ENCODE data around the gene GATA3. TPM values are rescaled to one million over a fixed set of nuclear protein-coding genes. Genes with fewer than 3 reads are reported as not detected.
A peak's percentile ranks its signal among the peaks of the same experiment; 100 is the strongest.

GATA3 gene
- total and polyA plus RNA-seq, 2 experiments from 2014 or later = 0.23 TPM; not detected in 1

- ATAC-seq (no peak), DNase-seq (ENCODE audit: low spot score) (peak; percentile 60)
- Histone ChIP-seq H3K27ac (ENCODE audit: low read depth) (no peak overlapping the region), H3F3A (replicated peaks; ENCODE audit: low read depth) (peaks cover 21% of the 10 kb centered on the region), H2AFZ (no peak overlapping the region), H3K36me3 (ENCODE audit: insufficient read depth) (no peaks in the 10 kb centered on the region), H3K4me1 (ENCODE audit: insufficient read depth) (peaks cover 77% of the 10 kb centered on the region), H3K4me2 (peak overlapping the region; percentile 68), H3K9me2 (ENCODE audit: insufficient read depth) (no peaks in the 10 kb centered on the region), H3K79me2 (replicated peaks; ENCODE audit: insufficient read depth) (no peaks in the 10 kb centered on the region), H4K20me1 (replicated peaks; ENCODE audit: insufficient read depth) (peaks cover 32% of the 10 kb centered on the region), H3K4me3 (peak overlapping the region; percentile 35; the same call in 1 of the 2 replicates), H3K27me3 (ENCODE audit: insufficient read depth) (peaks cover 100% of the 10 kb centered on the region)
- Mint-ChIP-seq H3K36me3 (ENCODE audit: low read depth) (no peaks in the 10 kb centered on the region; the same call in 2 of the 3 replicates), H3K27ac (no peak overlapping the region), H3K27me3 (ENCODE audit: insufficient read depth, low read depth, poor library complexity) (peaks cover 99% of the 10 kb centered on the region), H3K9me3 (no peaks in the 10 kb centered on the region; the same call in 2 of the 3 replicates), H3K4me3 (peak overlapping the region; percentile 20; the same call in 1 of the 3 replicates), H3K4me1 (peaks cover 64% of the 10 kb centered on the region)
- TF ChIP-seq ETS1 (IDR thresholded peaks at IDR 0.05) (no peak), EZH2 (IDR thresholded peaks at IDR 0.05; ENCODE audit: low read depth, unreplicated experiment) (peak; percentile 85), REST (IDR thresholded peaks at IDR 0.05; ENCODE audit: unreplicated experiment) (no peak), STAT1 (IDR thresholded peaks at IDR 0.05; ENCODE audit: unreplicated experiment) (no peak), CREB1 (CRISPR knock-in tag; IDR thresholded peaks at IDR 0.05; ENCODE audit: low read depth) (no peak), EZH2phosphoT487 (IDR thresholded peaks at IDR 0.05; ENCODE audit: unreplicated experiment) (peak; percentile 19)
These were observed 15.1 kb upstream of the GATA3 start for GRCh38 chr10:8039321-8039881.

GRCh38 chr10:8040651-8041050 is 13.8 kb upstream of the GATA3 start:
- DNase-seq (ENCODE audit: low spot score) = no peak
- H4K20me1 ChIP-seq (replicated peaks; ENCODE audit: insufficient read depth) = peaks cover 37% of the 10 kb centered on the region
- no peak for ATAC-seq
- Mint-ChIP-seq H3K4me3 (no peak overlapping the region), H3K36me3 (ENCODE audit: low read depth) (no peaks in the 10 kb centered on the region; the same call in 2 of the 3 replicates), H3K4me1 (peaks cover 66% of the 10 kb centered on the region), H3K27ac (no peak overlapping the region), H3K9me3 (no peaks in the 10 kb centered on the region; the same call in 2 of the 3 replicates), H3K27me3 (ENCODE audit: insufficient read depth, low read depth, poor library complexity) (peaks cover 100% of the 10 kb centered on the region)
- no peaks in the 10 kb centered on the region for H3K9me2 ChIP-seq (ENCODE audit: insufficient read depth)
- no peak overlapping the region for H3K4me3 ChIP-seq
- H3K36me3 ChIP-seq (ENCODE audit: insufficient read depth) = no peaks in the 10 kb centered on the region
- H2AFZ ChIP-seq = no peak overlapping the region
- H3K4me2 ChIP-seq = no peak overlapping the region
- H3K27ac ChIP-seq (ENCODE audit: low read depth) = no peak overlapping the region
- peaks cover 24% of the 10 kb centered on the region for H3F3A ChIP-seq (replicated peaks; ENCODE audit: low read depth)
- H3K4me1 ChIP-seq (ENCODE audit: insufficient read depth) = peaks cover 81% of the 10 kb centered on the region
- peak; percentile 48 for TF ChIP-seq EZH2 (IDR thresholded peaks at IDR 0.05; ENCODE audit: low read depth, unreplicated experiment)
- TF ChIP-seq ZNF114 (CRISPR knock-in tag; IDR thresholded peaks at IDR 0.05) = no peak
- TF ChIP-seq ETS1 (IDR thresholded peaks at IDR 0.05) = no peak
- TF ChIP-seq CREB1 (CRISPR knock-in tag; IDR thresholded peaks at IDR 0.05; ENCODE audit: low read depth) = no peak
- no peaks in the 10 kb centered on the region for H3K79me2 ChIP-seq (replicated peaks; ENCODE audit: insufficient read depth)
- peaks cover 100% of the 10 kb centered on the region for H3K27me3 ChIP-seq (ENCODE audit: insufficient read depth)

Measured in GM23338 (cell line).